Neural cell (in vitro differentiated cells): ENCODE results near the gene GSTO2. TPM values are rescaled to one million over a fixed set of nuclear protein-coding genes. Genes with fewer than 3 reads are reported as not detected.

ENCODE experiments used
- H2AFZ ChIP-seq: fragments of 200-600, 300-800 bp; sonication (generic), shearing (Covaris generic); 2 replicates; pipeline ENCODE4 v1.6.0; 2014; ENCODE audit warnings: low read depth, mild to moderate bottlenecking, antibody characterized with exemption, low read length, moderate library complexity
- H3F3A ChIP-seq: fragments of 200-600 bp; shearing (Covaris generic); 2 replicates; pipeline ENCODE4 v1.6.1; 2016; ENCODE audit warnings: mild to moderate bottlenecking, moderate library complexity, mixed read lengths, antibody characterized with exemption, low read length; ENCODE audit not compliant: insufficient read depth, poor library complexity, severe bottlenecking
- H3K27ac ChIP-seq: fragments of 200-600, 300-800 bp; sonication (generic), shearing (Covaris generic); 2 replicates; pipeline ENCODE4 v1.5.1; 2014; ENCODE audit warnings: mild to moderate bottlenecking, low read length, moderate library complexity
- H3K27me3 ChIP-seq: fragments of 300-800, 200-600 bp; sonication (generic), shearing (Covaris generic); 2 replicates; pipeline ENCODE4 v1.6.0; 2014; ENCODE audit warnings: mild to moderate bottlenecking, low read depth, low read length, moderate library complexity; ENCODE audit not compliant: insufficient read depth
- H3K36me3 ChIP-seq: fragments of 300-800, 200-600 bp; sonication (generic), shearing (Covaris generic); 2 replicates; pipeline ENCODE4 v1.5.1; 2014; ENCODE audit warnings: mild to moderate bottlenecking, antibody characterized with exemption, low read length, moderate library complexity; ENCODE audit not compliant: insufficient read depth
- H3K4me2 ChIP-seq: fragments of 300-800, 200-600 bp; sonication (generic), shearing (Covaris generic); 2 replicates; pipeline ENCODE4 v1.6.0; 2014; ENCODE audit warnings: mild to moderate bottlenecking, low read length
- H3K4me3 ChIP-seq: fragments of 300-800, 200-600 bp; sonication (generic), shearing (Covaris generic); 2 replicates; pipeline ENCODE4 v1.5.1; 2014; ENCODE audit warnings: mild to moderate bottlenecking, low read length, moderate library complexity
- H3K79me2 ChIP-seq: fragments of 200-600 bp; shearing (Covaris generic); replicated peaks from 2 replicates; pipeline ENCODE4 v1.6.0; 2014; ENCODE audit warnings: mild to moderate bottlenecking, low read length, moderate library complexity; ENCODE audit not compliant: insufficient read depth
- H3K9ac ChIP-seq: fragments of 300-800, 200-600 bp; sonication (generic), shearing (Covaris generic); 2 replicates; pipeline ENCODE4 v1.6.1; 2016; ENCODE audit warnings: mild to moderate bottlenecking, low read length, mixed read lengths
- H3K9me2 ChIP-seq: fragments of 200-600 bp; shearing (Covaris generic); 2 replicates; pipeline ENCODE4 v1.6.1; 2016; ENCODE audit warnings: mild to moderate bottlenecking, low read length, mixed read lengths; ENCODE audit not compliant: insufficient read depth
- H3K9me3 ChIP-seq: fragments of 200-600, 300-800 bp; sonication (generic), shearing (Covaris generic); 2 replicates; pipeline ENCODE4 v1.6.1; 2016; ENCODE audit warnings: mild to moderate bottlenecking, mixed run types, low read length, moderate library complexity, mixed read lengths
- H4K20me1 ChIP-seq: fragments of 200-600 bp; shearing (Covaris generic); 2 replicates; pipeline ENCODE4 v1.6.1; 2016; ENCODE audit warnings: mild to moderate bottlenecking, mixed run types; ENCODE audit not compliant: insufficient read depth
- CTCF ChIP-seq: fragments of 450-650 bp; IDR thresholded peaks from 2 replicates; pipeline ENCODE4 v1.5.1; 2014; ENCODE audit warnings: antibody characterized with exemption, mild to moderate bottlenecking, moderate library complexity; ENCODE audit not compliant: poor library complexity, severe bottlenecking
- EP300 ChIP-seq: fragments of 450-650 bp; conservative IDR thresholded peaks from 2 replicates; pipeline ENCODE4 v1.6.1; 2014; ENCODE audit warnings: antibody characterized with exemption, mild to moderate bottlenecking, moderate library complexity; ENCODE audit not compliant: poor library complexity, severe bottlenecking
- EZH2 ChIP-seq: fragments of 200-600, 300-800 bp; shearing (Covaris generic), sonication (generic); IDR thresholded peaks from 2 replicates; pipeline ENCODE4 v1.6.1; 2014; ENCODE audit warnings: antibody characterized with exemption, low read length, borderline replicate concordance, mild to moderate bottlenecking; ENCODE audit not compliant: insufficient read depth, poor library complexity, severe bottlenecking
- MXI1 ChIP-seq: fragments of 450-650 bp; conservative IDR thresholded peaks from 2 replicates; pipeline ENCODE4 v1.6.1; 2014; ENCODE audit warnings: antibody characterized with exemption, mild to moderate bottlenecking; ENCODE audit not compliant: poor library complexity, severe bottlenecking
- POLR2AphosphoS5 ChIP-seq: IDR thresholded peaks from 2 replicates; pipeline ENCODE4 v1.6.1; 2012
- RAD21 ChIP-seq: fragments of 450-650 bp; conservative IDR thresholded peaks from 2 replicates; pipeline ENCODE4 v1.6.1; 2014; ENCODE audit warnings: antibody characterized with exemption, mild to moderate bottlenecking, moderate library complexity
- REST ChIP-seq: IDR thresholded peaks from 2 replicates; pipeline ENCODE4 v1.6.1; 2012; ENCODE audit warnings: borderline replicate concordance
- SMC3 ChIP-seq: fragments of 450-650 bp; conservative IDR thresholded peaks from 2 replicates; pipeline ENCODE4 v1.6.1; 2014; ENCODE audit warnings: antibody characterized with exemption, mild to moderate bottlenecking, moderate library complexity; ENCODE audit not compliant: poor library complexity
- TAF1 ChIP-seq: IDR thresholded peaks from 2 replicates; pipeline ENCODE4 v1.6.1; 2012; ENCODE audit warnings: low read depth
- polyA plus RNA-seq: library from polyadenylated mRNA; depleted of rRNA; stranded (reverse); fragments of >200 nt; gene quantifications from 2 replicates; pipeline ENCODE4 v1.2.3, GENCODE V29; 2014

The GSTO2 gene
- polyA plus RNA-seq, 1 donor from 2014 or later = 0.53 TPM

GRCh38 chr10:104307576-104308438, 38.8 kb downstream of the GSTO2 start:
- Histone ChIP-seq H2AFZ (no peak overlapping the region), H3K9me2 (no peaks in the 10 kb centered on the region), H4K20me1 (no peaks in the 10 kb centered on the region), H3K27ac (no peak overlapping the region), H3K9me3 (no peaks in the 10 kb centered on the region), H3F3A (no peaks in the 10 kb centered on the region), H3K27me3 (no peaks in the 10 kb centered on the region), H3K4me2 (no peak overlapping the region), H3K36me3 (peaks cover 6% of the 10 kb centered on the region), H3K4me3 (no peak overlapping the region), H3K79me2 (no peaks in the 10 kb centered on the region), H3K9ac (no peak overlapping the region)
- TF ChIP-seq TAF1 (no peak), EP300 (no peak), SMC3 (no peak), MXI1 (no peak), CTCF (no peak), POLR2AphosphoS5 (no peak), REST (no peak), RAD21 (no peak), EZH2 (no peak)

GRCh38 chr10:104308439-104308903, 39.5 kb downstream of the GSTO2 start:
- Histone ChIP-seq H3K79me2 (no peaks in the 10 kb centered on the region), H3K27ac (no peak overlapping the region), H3K36me3 (peaks cover 9% of the 10 kb centered on the region), H3K27me3 (no peaks in the 10 kb centered on the region), H3K9me2 (no peaks in the 10 kb centered on the region), H3K4me3 (no peak overlapping the region), H2AFZ (no peak overlapping the region), H3K9ac (no peak overlapping the region), H3K4me2 (no peak overlapping the region), H4K20me1 (no peaks in the 10 kb centered on the region), H3F3A (no peaks in the 10 kb centered on the region), H3K9me3 (no peaks in the 10 kb centered on the region)
- TF ChIP-seq SMC3 (no peak), CTCF (no peak)
